ENCODE data around the gene HTR3A.

Gene HTR3A

DNA sequence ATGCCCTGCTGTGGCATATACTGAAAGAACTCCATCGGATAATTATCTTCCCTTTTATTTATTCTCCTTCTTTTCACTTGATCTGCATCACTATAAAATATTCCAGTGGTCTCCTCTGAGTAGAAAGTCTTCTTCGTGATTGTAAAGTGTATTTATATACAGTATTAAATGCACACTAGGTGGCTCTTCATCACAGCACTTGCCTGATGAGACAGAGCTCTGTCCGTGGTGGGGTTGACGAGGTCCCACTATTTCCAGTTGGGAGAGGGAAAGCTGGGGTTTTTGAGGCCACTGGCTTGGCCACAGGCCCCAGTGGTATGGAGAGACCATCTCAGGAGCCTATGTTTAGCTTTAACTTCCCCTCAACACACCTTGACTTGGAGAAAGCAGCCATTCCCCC is 53.0 kb downstream of the HTR3A start:
- TF ChIP-seq CTCF (IDR thresholded peaks at IDR 0.05; ENCODE audit: control insufficient read depth, extremely low read depth, insufficient read depth), result no peak; the same call in 1 of the 2 replicates
- no peak overlapping the region for H3K4me3 ChIP-seq (ENCODE audit: low read depth, low read length)
- no peak for DNase-seq (ENCODE audit: low read depth)

DNA sequence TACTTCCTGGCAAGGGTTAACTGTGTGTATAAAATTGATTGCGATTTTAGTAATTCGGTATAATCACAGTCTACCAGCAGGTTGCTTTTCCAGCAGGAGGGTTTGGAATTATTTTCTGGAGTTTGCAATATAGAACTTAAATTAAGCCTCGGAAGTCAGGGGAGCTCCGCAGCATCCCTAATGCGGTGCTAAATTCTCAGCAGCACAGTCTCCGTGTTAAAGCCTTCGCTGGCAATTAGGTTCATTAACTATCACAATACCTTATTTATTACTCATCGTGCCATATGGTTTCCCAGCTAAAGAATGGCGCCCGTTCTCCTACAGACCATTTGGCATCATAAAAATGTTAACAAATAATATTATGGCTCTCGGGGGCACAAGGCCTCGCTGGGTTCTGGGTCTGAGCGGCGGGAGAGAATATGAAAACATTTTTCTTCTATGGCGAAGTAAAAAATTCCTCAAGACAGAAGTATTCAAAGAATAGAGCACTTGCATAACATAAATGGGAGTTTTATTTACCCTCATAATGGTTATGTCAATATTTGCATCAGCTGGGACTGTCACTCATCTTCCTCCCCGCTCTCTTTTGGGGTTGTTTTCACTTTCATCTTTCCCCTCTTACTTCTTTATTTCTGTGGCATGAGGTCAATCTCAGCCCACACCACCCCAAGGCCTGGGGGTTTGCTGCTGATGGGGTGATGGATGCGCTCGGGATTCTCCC is 56.5 kb downstream of the HTR3A start:
- DNase-seq (ENCODE audit: low read depth), result no peak
- H3K4me3 ChIP-seq (ENCODE audit: low read depth, low read length), result no peak overlapping the region
- no peak for TF ChIP-seq CTCF (IDR thresholded peaks at IDR 0.05; ENCODE audit: control insufficient read depth, extremely low read depth, insufficient read depth)

GRCh38 chr11:114031967-114032320 is 57.0 kb downstream of the HTR3A start:
- no peak for TF ChIP-seq CTCF (IDR thresholded peaks at IDR 0.05; ENCODE audit: control insufficient read depth, extremely low read depth, insufficient read depth)
- no peak overlapping the region for H3K4me3 ChIP-seq (ENCODE audit: low read depth, low read length)
- DNase-seq (ENCODE audit: low read depth), result no peak

GRCh38 chr11:114033066-114033465 is 58.2 kb downstream of the HTR3A start:
- H3K4me3 ChIP-seq (ENCODE audit: low read depth, low read length), result no peak overlapping the region
- no peak for DNase-seq (ENCODE audit: low read depth)
- TF ChIP-seq CTCF (IDR thresholded peaks at IDR 0.05; ENCODE audit: control insufficient read depth, extremely low read depth, insufficient read depth), result no peak

GRCh38 chr11:114033572-114033971 is 58.7 kb downstream of the HTR3A start:
- no peak for TF ChIP-seq CTCF (IDR thresholded peaks at IDR 0.05; ENCODE audit: control insufficient read depth, extremely low read depth, insufficient read depth)
- no peak overlapping the region for H3K4me3 ChIP-seq (ENCODE audit: low read depth, low read length)
- no peak for DNase-seq (ENCODE audit: low read depth)

DNA sequence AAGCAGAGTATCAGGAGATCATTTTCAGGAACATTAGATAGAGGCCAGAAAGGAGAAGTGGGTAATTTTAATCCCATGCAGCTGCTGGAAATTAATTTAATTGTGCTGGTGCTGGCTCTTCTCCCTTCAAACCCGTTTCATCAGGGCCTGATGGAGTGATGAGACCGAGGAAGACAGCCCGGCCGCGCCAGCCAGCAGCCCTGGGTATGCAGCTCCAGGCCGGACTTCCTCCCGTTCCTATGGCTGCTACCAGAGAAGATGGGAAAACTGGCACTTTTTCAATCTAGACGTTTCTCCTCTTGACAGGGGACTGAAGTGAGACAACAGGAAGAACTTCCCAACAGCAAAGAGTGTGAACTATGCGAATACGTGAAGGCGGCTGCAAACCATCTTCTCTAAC is 60.0 kb downstream of the HTR3A start:
- TF ChIP-seq CTCF (IDR thresholded peaks at IDR 0.05; ENCODE audit: control insufficient read depth, extremely low read depth, insufficient read depth), result no peak
- no peak for DNase-seq (ENCODE audit: low read depth)
- no peak overlapping the region for H3K4me3 ChIP-seq (ENCODE audit: low read depth, low read length)

All from LNCaP clone FGC (cell line).